HL-60 (cell line): ENCODE measurements around the gene ROR1.

ENCODE experiments used
- CTCF ChIP-seq: IDR thresholded peaks from one replicate; pipeline ENCODE4 v1.5.1; 2011; ENCODE audit warnings: low read length, control low read depth, inconsistent platforms; ENCODE audit not compliant: insufficient read depth
- GABPA ChIP-seq: IDR thresholded peaks from 2 replicates; pipeline ENCODE4 v1.6.1; 2012; ENCODE audit warnings: low read depth
- REST ChIP-seq: IDR thresholded peaks from 2 replicates; pipeline ENCODE4 v1.6.1; 2012; ENCODE audit warnings: low read depth; ENCODE audit not compliant: insufficient replicate concordance

- no peak for TF ChIP-seq CTCF
- no peak for TF ChIP-seq GABPA
- no peak for TF ChIP-seq REST
These were observed 308.6 kb downstream of the ROR1 start for GRCh38 chr1:64082459-64082858.
